Astrocyte (in vitro differentiated cells and primary cell): ENCODE data around the gene MIDN. TPM values are rescaled to one million over a fixed set of nuclear protein-coding genes. Genes with fewer than 3 reads are reported as not detected.
A peak's percentile ranks its signal among the peaks of the same experiment; 100 is the strongest.

Source experiments
- DNase-seq: peaks from one replicate; pipeline ENCODE4 v3.0.0-alpha.2; 2010; ENCODE audit warnings: low read depth
- FAIRE-seq: peaks from 2 replicates; lab custom pipeline; 2011; peaks lifted over from hg19 to GRCh38; lab: Jason Lieb, UNC
- H2AFZ ChIP-seq: 2 replicates; pipeline ENCODE4 v1.6.0; 2012; ENCODE audit warnings: low read depth, low read length, inconsistent platforms
- H3K27ac ChIP-seq: 2 replicates; pipeline ENCODE4 v1.5.1; 2011; ENCODE audit warnings: low read depth, low read length, inconsistent platforms
- H3K27me3 ChIP-seq: 2 replicates; pipeline ENCODE4 v1.6.0; 2011; ENCODE audit warnings: low read length, inconsistent platforms; ENCODE audit not compliant: insufficient read depth
- H3K36me3 ChIP-seq: 2 replicates; pipeline ENCODE4 v1.5.1; 2011; ENCODE audit warnings: low read length, inconsistent platforms; ENCODE audit not compliant: insufficient read depth
- H3K4me1 ChIP-seq: 2 replicates; pipeline ENCODE4 v1.5.1; 2011; ENCODE audit warnings: low read length, inconsistent platforms; ENCODE audit not compliant: insufficient read depth
- H3K4me2 ChIP-seq: 2 replicates; pipeline ENCODE4 v1.6.0; 2012; ENCODE audit warnings: low read length, inconsistent platforms
- H3K4me3 ChIP-seq: 2 replicates; pipeline ENCODE4 v1.5.1; 2011; ENCODE audit warnings: low read depth, mild to moderate bottlenecking, low read length, inconsistent platforms; ENCODE audit not compliant: insufficient read depth
- H3K79me2 ChIP-seq: 2 replicates; pipeline ENCODE4 v1.6.0; 2012; ENCODE audit warnings: mild to moderate bottlenecking, low read length, inconsistent platforms; ENCODE audit not compliant: insufficient read depth
- H3K9ac ChIP-seq: 2 replicates; pipeline ENCODE4 v1.6.0; 2012; ENCODE audit warnings: mild to moderate bottlenecking, low read length, inconsistent platforms
- H3K9me3 ChIP-seq: 2 replicates; pipeline ENCODE4 v1.5.1; 2012; ENCODE audit warnings: low read depth, mild to moderate bottlenecking, low read length, inconsistent platforms; ENCODE audit not compliant: insufficient read depth
- H4K20me1 ChIP-seq: 2 replicates; pipeline ENCODE4 v1.6.0; 2012; ENCODE audit warnings: low read length, inconsistent platforms; ENCODE audit not compliant: insufficient read depth
- H3K27ac Mint-ChIP-seq: one replicate; pipeline ENCODE4 v1.8.0; 2021; ENCODE audit warnings: mild to moderate bottlenecking, mixed read lengths; ENCODE audit not compliant: unreplicated experiment
- H3K27me3 Mint-ChIP-seq: one replicate; pipeline ENCODE4 v1.8.0; 2021; ENCODE audit warnings: low read depth, mixed read lengths; ENCODE audit not compliant: unreplicated experiment
- H3K36me3 Mint-ChIP-seq: one replicate; pipeline ENCODE4 v1.8.0; 2021; ENCODE audit warnings: low read depth, mixed read lengths; ENCODE audit not compliant: unreplicated experiment
- H3K4me1 Mint-ChIP-seq: one replicate; pipeline ENCODE4 v1.8.0; 2021; ENCODE audit warnings: low read depth, mixed read lengths; ENCODE audit not compliant: unreplicated experiment
- H3K4me3 Mint-ChIP-seq: one replicate; pipeline ENCODE4 v1.8.0; 2021; ENCODE audit warnings: mild to moderate bottlenecking, moderate library complexity, mixed read lengths; ENCODE audit not compliant: unreplicated experiment
- H3K9me3 Mint-ChIP-seq: one replicate; pipeline ENCODE4 v1.8.0; 2021; ENCODE audit warnings: mild to moderate bottlenecking, mixed read lengths; ENCODE audit not compliant: unreplicated experiment
- CTCF ChIP-seq: IDR thresholded peaks from 2 replicates; pipeline ENCODE4 v1.5.1; 2011; ENCODE audit warnings: low read depth, mild to moderate bottlenecking, inconsistent platforms, low read length, moderate library complexity; ENCODE audit not compliant: insufficient read depth
- EZH2 ChIP-seq: IDR thresholded peaks from 2 replicates; pipeline ENCODE4 v1.6.1; 2012; ENCODE audit warnings: mild to moderate bottlenecking, low read length, inconsistent platforms; ENCODE audit not compliant: insufficient read depth
- total RNA-seq: library from RNA; stranded (reverse); gene quantifications from 2 replicates; pipeline ENCODE4 v1.2.1, GENCODE V29; 2021

MIDN gene
- total RNA-seq, 1 donor from 2014 or later, result 141 TPM

- H3K4me1 ChIP-seq, result peaks cover 39% of the 10 kb centered on the region
- Mint-ChIP-seq H3K4me3 (no peak overlapping the region), H3K27me3 (no peaks in the 10 kb centered on the region), H3K27ac (peak overlapping the region; percentile 68), H3K4me1 (peaks cover 22% of the 10 kb centered on the region), H3K36me3 (peaks cover 4% of the 10 kb centered on the region), H3K9me3 (no peaks in the 10 kb centered on the region)
- H3K9ac ChIP-seq, result peak overlapping the region; percentile 38
- H3K9me3 ChIP-seq, result no peaks in the 10 kb centered on the region
- no peaks in the 10 kb centered on the region for H3K27me3 ChIP-seq
- no peak for TF ChIP-seq EZH2
- peak overlapping the region; percentile 5 for H3K4me2 ChIP-seq
- no peaks in the 10 kb centered on the region for H3K36me3 ChIP-seq
- H3K79me2 ChIP-seq, result peaks cover 71% of the 10 kb centered on the region
- peak overlapping the region; percentile 34 for H3K27ac ChIP-seq
- no peak for DNase-seq
- no peak for FAIRE-seq
- no peak overlapping the region for H2AFZ ChIP-seq
- peaks cover 75% of the 10 kb centered on the region for H4K20me1 ChIP-seq
- no peak overlapping the region for H3K4me3 ChIP-seq
These were observed 31.6 kb upstream of the MIDN start for GRCh38 chr19:1216756-1217155.

- peaks cover 39% of the 10 kb centered on the region for H3K4me1 ChIP-seq
- no peak overlapping the region for H2AFZ ChIP-seq
- no peak overlapping the region for H3K4me2 ChIP-seq
- Mint-ChIP-seq H3K9me3 (no peaks in the 10 kb centered on the region), H3K4me1 (peaks cover 22% of the 10 kb centered on the region), H3K4me3 (no peak overlapping the region), H3K27me3 (no peaks in the 10 kb centered on the region), H3K27ac (no peak overlapping the region), H3K36me3 (peaks cover 4% of the 10 kb centered on the region)
- TF ChIP-seq EZH2 (no peak), CTCF (no peak)
- peaks cover 78% of the 10 kb centered on the region for H4K20me1 ChIP-seq
- no peak overlapping the region for H3K27ac ChIP-seq
- no peaks in the 10 kb centered on the region for H3K36me3 ChIP-seq
- FAIRE-seq (no peak), DNase-seq (no peak)
- H3K4me3 ChIP-seq, result no peak overlapping the region
- H3K9ac ChIP-seq, result no peak overlapping the region
- peaks cover 65% of the 10 kb centered on the region for H3K79me2 ChIP-seq
- H3K27me3 ChIP-seq, result no peaks in the 10 kb centered on the region
- no peaks in the 10 kb centered on the region for H3K9me3 ChIP-seq
These were observed 31.0 kb upstream of the MIDN start for GRCh38 chr19:1217366-1217765.

- DNase-seq (no peak), FAIRE-seq (no peak)
- H3K4me1 Mint-ChIP-seq, result peaks cover 13% of the 10 kb centered on the region
- H3K9ac ChIP-seq, result no peak overlapping the region
- H3K4me1 ChIP-seq, result peaks cover 30% of the 10 kb centered on the region
- no peak overlapping the region for H3K4me3 Mint-ChIP-seq
- no peak overlapping the region for H2AFZ ChIP-seq
- no peaks in the 10 kb centered on the region for H3K9me3 Mint-ChIP-seq
- H3K9me3 ChIP-seq, result no peaks in the 10 kb centered on the region
- H3K36me3 ChIP-seq, result no peaks in the 10 kb centered on the region
- peaks cover 2% of the 10 kb centered on the region for H3K36me3 Mint-ChIP-seq
- peaks cover 86% of the 10 kb centered on the region for H4K20me1 ChIP-seq
- H3K27me3 ChIP-seq, result no peaks in the 10 kb centered on the region
- TF ChIP-seq CTCF, result no peak
- no peak for TF ChIP-seq EZH2
- H3K27ac Mint-ChIP-seq, result no peak overlapping the region
- peaks cover 56% of the 10 kb centered on the region for H3K79me2 ChIP-seq
- H3K27ac ChIP-seq, result no peak overlapping the region
- no peak overlapping the region for H3K4me2 ChIP-seq
- H3K4me3 ChIP-seq, result no peak overlapping the region
- no peaks in the 10 kb centered on the region for H3K27me3 Mint-ChIP-seq
These were observed 29.4 kb upstream of the MIDN start for GRCh38 chr19:1218751-1219567.
